Panc1 (cell line): ENCODE results near the gene RPN1. TPM values are rescaled to one million over a fixed set of nuclear protein-coding genes. Genes with fewer than 3 reads are reported as not detected.

Experiments
- ATAC-seq: fragments of 200-7000 bp; cut with Tn5 transposase; 2 replicates; pipeline ENCODE4 v1.9.1; 2020; ENCODE audit warnings: mild to moderate bottlenecking, moderate library complexity
- BruUV-seq: library from RNA; stranded (reverse); fragments of 400-500 nt; replicated peaks from 2 replicates; lab custom pipeline; 2021; lab: Mats Ljungman, UMichigan
- CTCF ChIA-PET: fragments of 300-600 bp; sonication (Branson Sonifier 250); formaldehyde crosslinking; loops from one replicate; lab custom pipeline; 2022; ENCODE audit warnings: antibody characterized with exemption; lab: Charles Lee
- POLR2A ChIA-PET: fragments of 300-600 bp; sonication (Branson Sonifier 250); formaldehyde crosslinking; loops from one replicate; lab custom pipeline; 2022; ENCODE audit warnings: antibody characterized with exemption; lab: Charles Lee
- DNase-seq: peaks from one replicate; pipeline ENCODE4 v3.0.0-alpha.2; 2010; ENCODE audit warnings: low read depth, low spot score
- H3K27ac ChIP-seq: 2 replicates; pipeline ENCODE4 v1.5.1; 2011; ENCODE audit warnings: mild to moderate bottlenecking, low read length, inconsistent platforms
- H3K27me3 ChIP-seq: fragments of 200-500 bp; sonication (Bioruptor generic); 2 replicates; pipeline ENCODE4 v1.6.0; 2014; ENCODE audit warnings: low read length, inconsistent platforms; ENCODE audit not compliant: control insufficient read depth, insufficient read depth
- H3K36me3 ChIP-seq: fragments of 200-500 bp; sonication (Bioruptor generic); 2 replicates; pipeline ENCODE4 v1.5.1; 2014; ENCODE audit warnings: inconsistent platforms, mild to moderate bottlenecking, low read length, moderate library complexity; ENCODE audit not compliant: control insufficient read depth, insufficient read depth
- H3K4me1 ChIP-seq: 2 replicates; pipeline ENCODE4 v1.5.1; 2011; ENCODE audit warnings: inconsistent platforms, mild to moderate bottlenecking, low read length, moderate library complexity; ENCODE audit not compliant: control insufficient read depth, insufficient read depth
- H3K4me3 ChIP-seq, 2 experiments: 2 replicates each; pipeline ENCODE4 v1.5.1; 2011 to 2012; ENCODE audit warnings: low read depth in 2 of 2, low read length in 2 of 2, mild to moderate bottlenecking in 2 of 2, inconsistent platforms in 1 of 2, moderate library complexity in 1 of 2
- H3K9me3 ChIP-seq: fragments of 200-500 bp; sonication (Bioruptor generic); 2 replicates; pipeline ENCODE4 v1.5.1; 2014; ENCODE audit warnings: low read depth, mild to moderate bottlenecking, inconsistent platforms, low read length, moderate library complexity; ENCODE audit not compliant: control insufficient read depth, insufficient read depth
- CTCF ChIP-seq: fragments of 450-650 bp; IDR thresholded peaks from 2 replicates; pipeline ENCODE4 v1.5.1; 2017; ENCODE audit warnings: mild to moderate bottlenecking
- POLR2AphosphoS5 ChIP-seq: IDR thresholded peaks from 2 replicates; pipeline ENCODE4 v1.6.1; 2012; ENCODE audit warnings: mild to moderate bottlenecking, low read depth, low read length, moderate library complexity
- REST ChIP-seq, 2 experiments: IDR thresholded peaks; 2 replicates each; pipeline ENCODE4 v1.6.1; 2011 to 2012; ENCODE audit warnings: low read depth in 2 of 2, control low read depth in 1 of 2, low read length in 1 of 2, mild to moderate bottlenecking in 1 of 2, moderate library complexity in 1 of 2; ENCODE audit not compliant: insufficient read depth in 1 of 2
- SIN3A ChIP-seq: IDR thresholded peaks from 2 replicates; pipeline ENCODE4 v1.6.1; 2012; ENCODE audit warnings: low read depth, mild to moderate bottlenecking, low read length, moderate library complexity, borderline replicate concordance; ENCODE audit not compliant: insufficient read depth
- TCF7L2 ChIP-seq: IDR thresholded peaks from 2 replicates; pipeline ENCODE4 v1.6.1; 2011; ENCODE audit warnings: mild to moderate bottlenecking, low read depth, low read length, inconsistent platforms
- in situ Hi-C: cut with HindIII; loops from 2 replicates; pipeline ENCODE4 v1.10.0; 2016; ENCODE audit warnings: low sequenced_read_pairs, low pct_unique_long_range_greater_than_20kb
- intact Hi-C: fragments of 100-400 bp; cut with micrococcal nuclease; formaldehyde crosslinking; loops from one replicate; pipeline ENCODE4 v1.10.0; 2022; ENCODE audit not compliant: unreplicated experiment
- total RNA-seq: library from RNA; stranded (reverse); gene quantifications from one replicate; pipeline ENCODE4 v1.2.1, GENCODE V29; 2021; ENCODE audit not compliant: unreplicated experiment

The RPN1 gene
- total RNA-seq, 1 experiment from 2014 or later = 320 TPM

GRCh38 chr3:128648940-128649663 is 1.5 kb downstream of the RPN1 start:
- ATAC-seq = no peak
- H3K36me3 ChIP-seq = peaks cover 6% of the 10 kb centered on the region; the same call in 1 of the 2 replicates
- intact Hi-C loops = no loop called here
- no peaks in the 10 kb centered on the region for H3K27me3 ChIP-seq
- DNase-seq = no peak
- POLR2A ChIA-PET = interaction anchor here (0.5 to 0.6 kb wide), 3 partner anchors 21 to 34 kb away, joined by 3 to 9 read pairs (median 7); no protein-coding TSS in a partner anchor
- in situ Hi-C loops = no loop called here
- CTCF ChIA-PET = interaction anchor here (0.8 kb wide), 1 partner anchor 483 kb away, joined by 3 read pairs; no protein-coding TSS in a partner anchor
- H3K9me3 ChIP-seq = no peaks in the 10 kb centered on the region
- peak overlapping the region; percentile 66 to 68 for H3K4me3 ChIP-seq
- TSS peak; percentile 82 for BruUV-seq
- peaks cover 8% of the 10 kb centered on the region for H3K4me1 ChIP-seq
- peak overlapping the region; percentile 86 for H3K27ac ChIP-seq
- no peak for TF ChIP-seq REST (IDR thresholded peaks at IDR 0.05; ENCODE audit: insufficient read depth in 1 of 2, low read depth in 2 of 2, low read length in 1 of 2)
- no peak for TF ChIP-seq POLR2AphosphoS5
- no peak for TF ChIP-seq TCF7L2
- no peak for TF ChIP-seq CTCF
- no peak for TF ChIP-seq SIN3A

GRCh38 chr3:128648402-128648801 is 2.2 kb downstream of the RPN1 start:
- no TSS peak for BruUV-seq
- in situ Hi-C loops (no loop called here), intact Hi-C loops (no loop called here)
- ATAC-seq (no peak), DNase-seq (no peak)
- TF ChIP-seq TCF7L2 (no peak), REST (IDR thresholded peaks at IDR 0.05; ENCODE audit: insufficient read depth in 1 of 2, low read depth in 2 of 2, low read length in 1 of 2) (no peak), CTCF (no peak), SIN3A (no peak), POLR2AphosphoS5 (no peak)
- Histone ChIP-seq H3K36me3 (peaks cover 6% of the 10 kb centered on the region; the same call in 1 of the 2 replicates), H3K9me3 (no peaks in the 10 kb centered on the region), H3K27ac (peak overlapping the region; percentile 86), H3K4me1 (peaks cover 8% of the 10 kb centered on the region), H3K4me3 (peak overlapping the region; percentile 66 to 68), H3K27me3 (no peaks in the 10 kb centered on the region)
- CTCF ChIA-PET = interaction anchor here (0.8 kb wide), 1 partner anchor 484 kb away, joined by 3 read pairs; no protein-coding TSS in a partner anchor
- POLR2A ChIA-PET = interaction anchor here (0.7 kb wide), 1 partner anchor 67 kb away, joined by 8 read pairs; no protein-coding TSS in a partner anchor
